WTC11 (cell line): ENCODE results near the gene DCLK2. TPM values are rescaled to one million over a fixed set of nuclear protein-coding genes. Genes with fewer than 3 reads are reported as not detected.

Experiments
- ATAC-seq: fragments of 200-7000 bp; cut with Tn5 transposase; 2 replicates; pipeline ENCODE4 v1.10.0; 2021; ENCODE audit warnings: mild to moderate bottlenecking, moderate library complexity
- Bru-seq: library from RNA; stranded (reverse); fragments of 400-500 nt; gene quantifications from one replicate; lab custom pipeline; 2021; lab: Mats Ljungman, UMichigan
- CTCF ChIA-PET: fragments of 300-600 bp; sonication (Branson Sonifier 250); formaldehyde crosslinking; loops from one replicate; lab custom pipeline; 2021; ENCODE audit warnings: antibody characterized with exemption; lab: Charles Lee
- POLR2A ChIA-PET: fragments of 350-600 bp; sonication (Branson Sonifier 250); formaldehyde crosslinking; loops from one replicate; lab custom pipeline; 2021; ENCODE audit warnings: antibody characterized with exemption; lab: Charles Lee
- DNase-seq: peaks from one replicate; pipeline ENCODE4 v3.0.0; 2021; ENCODE audit warnings: low spot score
- H3K27ac Mint-ChIP-seq: 2 replicates; pipeline ENCODE4 v1.8.0; 2021; ENCODE audit warnings: mixed read lengths
- H3K27me3 Mint-ChIP-seq: 2 replicates; pipeline ENCODE4 v1.8.0; 2021; ENCODE audit warnings: low read depth, mild to moderate bottlenecking, moderate library complexity, mixed read lengths
- H3K36me3 Mint-ChIP-seq: 2 replicates; pipeline ENCODE4 v1.8.0; 2021; ENCODE audit warnings: mixed read lengths
- H3K4me1 Mint-ChIP-seq: 2 replicates; pipeline ENCODE4 v1.8.0; 2022; ENCODE audit warnings: mixed read lengths
- H3K4me3 Mint-ChIP-seq: 2 replicates; pipeline ENCODE4 v1.8.0; 2021; ENCODE audit warnings: mild to moderate bottlenecking, moderate library complexity, mixed read lengths
- H3K9me3 Mint-ChIP-seq: 2 replicates; pipeline ENCODE4 v1.8.0; 2021; ENCODE audit warnings: mixed read lengths
- AFF4 ChIP-seq: sonication (generic); formaldehyde crosslinking; IDR thresholded peaks from 2 replicates; pipeline ENCODE4 v1.8.1; 2023; ENCODE audit warnings: mild to moderate bottlenecking, missing genetic modification reagents, borderline replicate concordance
- E2F5 ChIP-seq: sonication (generic); formaldehyde crosslinking; IDR thresholded peaks from 2 replicates; pipeline ENCODE4 v1.8.1; 2022; ENCODE audit warnings: mild to moderate bottlenecking, moderate library complexity, missing genetic modification reagents
- FOXJ3 ChIP-seq: sonication (generic); formaldehyde crosslinking; IDR thresholded peaks from 2 replicates; pipeline ENCODE4 v1.9.0; 2021; ENCODE audit warnings: missing genetic modification reagents, mild to moderate bottlenecking, borderline replicate concordance
- GABPB1 ChIP-seq: sonication (generic); formaldehyde crosslinking; IDR thresholded peaks from 2 replicates; pipeline ENCODE4 v1.8.1; 2023; ENCODE audit warnings: mild to moderate bottlenecking, missing genetic modification reagents
- PRRX2 ChIP-seq: fragments of 250-450 bp; sonication (Bioruptor Pico); IDR thresholded peaks from 2 replicates; pipeline ENCODE4 v1.8.0; 2021; ENCODE audit warnings: mild to moderate bottlenecking
- SMAD3 ChIP-seq: sonication (generic); formaldehyde crosslinking; IDR thresholded peaks from 2 replicates; pipeline ENCODE4 v1.8.0; 2022; ENCODE audit warnings: missing genetic modification reagents, mild to moderate bottlenecking, borderline replicate concordance
- SP1 ChIP-seq: sonication (generic); formaldehyde crosslinking; conservative IDR thresholded peaks from 2 replicates; pipeline ENCODE4 v1.8.1; 2022; ENCODE audit warnings: missing genetic modification reagents
- ZNF138 ChIP-seq: sonication (generic); formaldehyde crosslinking; conservative IDR thresholded peaks from 2 replicates; pipeline ENCODE4 v1.8.1; 2022; ENCODE audit warnings: mild to moderate bottlenecking, moderate library complexity, missing genetic modification reagents
- ZNF396 ChIP-seq: fragments of 250-450 bp; sonication (Bioruptor Pico); IDR thresholded peaks from 2 replicates; pipeline ENCODE4 v1.8.0; 2021; ENCODE audit warnings: mild to moderate bottlenecking, moderate library complexity, borderline replicate concordance
- long read RNA-seq, 3 experiments: library from RNA in 1 of 3; library from capped mRNA in 1 of 3; library from polyadenylated mRNA in 1 of 3; unstranded in 2 of 3; stranded (forward) in 1 of 3; transcript quantifications; one replicate each; pipeline ENCODE4 v2.0.0, GENCODE V29; 2021
- total RNA-seq: library from RNA; stranded (reverse); gene quantifications from 3 replicates; pipeline ENCODE4 v1.2.3, GENCODE V29; 2021
- TF ChIP-seq, protein P1 (sequence below): sonication (generic); formaldehyde crosslinking; IDR thresholded peaks from 2 replicates; pipeline ENCODE4 v1.8.0; 2022; ENCODE audit warnings: mild to moderate bottlenecking, missing genetic modification reagents
- TF ChIP-seq, protein P2 (sequence below): fragments of 250-450 bp; sonication (Bioruptor Pico); conservative IDR thresholded peaks from 2 replicates; pipeline ENCODE4 v1.9.0; 2021; ENCODE audit warnings: mild to moderate bottlenecking
- TF ChIP-seq, protein P3 (sequence below): fragments of 250-450 bp; sonication (Bioruptor Pico); IDR thresholded peaks from 2 replicates; pipeline ENCODE4 v1.9.0; 2021; ENCODE audit warnings: moderate library complexity, mild to moderate bottlenecking, inconsistent platforms, borderline replicate concordance

The DCLK2 gene
- total RNA-seq (0.17 to 0.21 TPM (median 0.18 TPM) in 3 replicates), Bru-seq, nascent RNA (percentile 7 among the genes with signal in this experiment)
- long read RNA-seq, experiment 1, partial matches to known transcripts: 0 of 1 reads
- long read RNA-seq, experiment 1, other reads (novel, unspliced or antisense): 0 of 1 reads
- long read RNA-seq, experiment 2: 0 reads
- long read RNA-seq, experiment 3: 0 reads

GRCh38 chr4:150078041-150078578 lies at the start of gene DCLK2:
Gene DCLK2 (plus strand): TSS chr4:150078445. CDS start chr4:150079028, 583 bp downstream.
- POLR2A ChIA-PET: interaction anchor here (0.5 kb wide), 1 partner anchor 9 kb away, joined by 3 read pairs; no protein-coding TSS in a partner anchor
- H3K9me3 Mint-ChIP-seq: peaks cover 5% of the 10 kb centered on the region
- no peak within 1 kb of the TSS for H3K27ac Mint-ChIP-seq
- TF ChIP-seq E2F5 (0 out of 2 replicates have a peak, but pooled peaks have one; percentile 34), SP1 (CRISPR knock-in tag) (no peak)
- H3K27me3 Mint-ChIP-seq: peaks cover 69% of the 10 kb centered on the region
- peak within 1 kb of the TSS; percentile 68 for H3K4me3 Mint-ChIP-seq
- CTCF ChIA-PET: interaction anchor here (1.6 to 2.1 kb wide), 4 partner anchors 67 to 165 kb away, joined by 3 to 10 read pairs (median 6); no protein-coding TSS in a partner anchor
- DNase-seq: peak; percentile 57
- ATAC-seq: peak; percentile 76
- H3K36me3 Mint-ChIP-seq: no peaks in the 10 kb centered on the region
- peaks cover 7% of the 10 kb centered on the region; the same call in 1 of the 2 replicates for H3K4me1 Mint-ChIP-seq

DNA sequence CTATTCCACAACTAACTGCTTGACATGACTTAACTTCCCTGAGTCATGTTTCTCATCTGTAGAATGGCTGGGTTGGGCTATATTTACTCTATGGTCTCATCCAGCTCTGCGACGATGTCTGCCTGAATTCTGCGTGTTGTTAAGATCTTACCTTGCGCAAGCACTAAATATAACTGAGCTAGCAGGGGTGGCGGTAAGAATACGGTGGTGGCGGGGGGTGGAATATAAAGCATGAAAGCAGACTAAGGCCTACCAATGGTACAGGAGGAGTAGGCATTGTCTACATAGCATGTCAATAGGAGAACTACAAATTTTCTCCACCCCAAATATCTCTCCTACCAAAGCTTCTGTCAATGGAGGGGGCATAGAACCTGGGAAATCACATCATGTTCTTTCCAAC lies 45.7 kb upstream of the DCLK2 start:
- DNase-seq (no peak), ATAC-seq (no peak)
- no peak overlapping the region for H3K4me3 Mint-ChIP-seq
- H3K4me1 Mint-ChIP-seq: peaks cover 19% of the 10 kb centered on the region
- peaks cover 7% of the 10 kb centered on the region for H3K36me3 Mint-ChIP-seq
- H3K27me3 Mint-ChIP-seq: no peaks in the 10 kb centered on the region
- TF ChIP-seq ZNF396 (CRISPR knock-in tag): no peak
- TF ChIP-seq GABPB1 (CRISPR knock-in tag): no peak
- TF ChIP-seq, protein P1, sequence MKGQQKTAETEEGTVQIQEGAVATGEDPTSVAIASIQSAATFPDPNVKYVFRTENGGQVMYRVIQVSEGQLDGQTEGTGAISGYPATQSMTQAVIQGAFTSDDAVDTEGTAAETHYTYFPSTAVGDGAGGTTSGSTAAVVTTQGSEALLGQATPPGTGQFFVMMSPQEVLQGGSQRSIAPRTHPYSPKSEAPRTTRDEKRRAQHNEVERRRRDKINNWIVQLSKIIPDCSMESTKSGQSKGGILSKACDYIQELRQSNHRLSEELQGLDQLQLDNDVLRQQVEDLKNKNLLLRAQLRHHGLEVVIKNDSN (CRISPR knock-in tag): no peak
- TF ChIP-seq SP1 (CRISPR knock-in tag): no peak
- TF ChIP-seq ZNF138 (CRISPR knock-in tag): no peak
- TF ChIP-seq FOXJ3 (CRISPR knock-in tag): no peak
- TF ChIP-seq SMAD3: no peak
- TF ChIP-seq PRRX2 (CRISPR knock-in tag): no peak
- TF ChIP-seq, protein P2, sequence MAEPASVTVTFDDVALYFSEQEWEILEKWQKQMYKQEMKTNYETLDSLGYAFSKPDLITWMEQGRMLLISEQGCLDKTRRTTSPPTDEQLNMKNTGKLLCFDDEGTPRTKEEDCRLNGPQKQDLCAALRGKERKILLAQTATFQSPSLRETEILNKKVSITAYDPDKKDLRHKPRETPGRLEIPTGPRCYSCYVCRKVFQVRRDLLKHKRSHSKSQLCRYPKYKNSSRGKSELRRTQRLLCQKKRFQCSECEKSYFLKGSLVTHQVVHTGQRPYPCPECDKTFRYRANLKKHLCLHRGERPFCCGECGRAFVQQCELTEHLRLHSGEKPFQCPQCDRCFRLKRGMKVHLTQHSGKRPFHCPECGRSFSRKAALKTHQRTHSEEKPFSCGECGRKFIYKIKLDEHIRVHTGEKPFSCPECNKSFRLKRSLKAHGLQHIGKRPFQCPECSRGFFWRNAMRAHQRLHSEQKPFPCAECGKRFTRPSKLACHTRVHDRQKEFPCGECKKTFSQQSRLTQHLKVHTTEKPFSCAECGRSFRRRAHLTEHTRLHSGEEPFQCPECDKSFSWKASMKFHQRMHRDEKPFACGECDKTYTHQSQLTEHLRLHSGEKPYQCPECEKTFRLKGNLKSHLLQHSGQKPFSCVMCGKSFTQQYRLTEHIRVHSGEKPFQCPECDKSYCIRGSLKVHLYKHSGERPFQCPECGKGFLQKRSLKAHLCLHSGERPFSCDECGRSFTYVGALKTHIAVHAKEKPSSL: no peak
- TF ChIP-seq AFF4 (CRISPR knock-in tag): no peak
- TF ChIP-seq, protein P3, sequence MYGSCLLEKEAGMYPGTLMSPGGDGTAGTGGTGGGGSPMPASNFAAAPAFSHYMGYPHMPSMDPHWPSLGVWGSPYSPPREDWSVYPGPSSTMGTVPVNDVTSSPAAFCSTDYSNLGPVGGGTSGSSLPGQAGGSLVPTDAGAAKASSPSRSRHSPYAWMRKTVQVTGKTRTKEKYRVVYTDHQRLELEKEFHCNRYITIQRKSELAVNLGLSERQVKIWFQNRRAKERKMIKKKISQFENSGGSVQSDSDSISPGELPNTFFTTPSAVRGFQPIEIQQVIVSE (CRISPR knock-in tag): no peak
- TF ChIP-seq, all 79 proteins: peak for 0
- POLR2A ChIA-PET: interaction anchor here (0.5 kb wide), 1 partner anchor 34 kb away, joined by 3 read pairs; no protein-coding TSS in a partner anchor
- H3K27ac Mint-ChIP-seq: no peak overlapping the region
- H3K9me3 Mint-ChIP-seq: peaks cover 10% of the 10 kb centered on the region
- CTCF ChIA-PET: interaction anchor here (1.5 kb wide), 1 partner anchor 185 kb away, joined by 3 read pairs; no protein-coding TSS in a partner anchor
